HL-60 (cell line): ENCODE results near the gene SLF1.

Source experiments
- CTCF ChIP-seq: IDR thresholded peaks from one replicate; pipeline ENCODE4 v1.5.1; 2011; ENCODE audit warnings: low read length, control low read depth, inconsistent platforms; ENCODE audit not compliant: insufficient read depth
- GABPA ChIP-seq: IDR thresholded peaks from 2 replicates; pipeline ENCODE4 v1.6.1; 2012; ENCODE audit warnings: low read depth
- POLR2AphosphoS5 ChIP-seq: IDR thresholded peaks from 2 replicates; pipeline ENCODE4 v1.6.1; 2012; ENCODE audit warnings: low read depth
- REST ChIP-seq: IDR thresholded peaks from 2 replicates; pipeline ENCODE4 v1.6.1; 2012; ENCODE audit warnings: low read depth; ENCODE audit not compliant: insufficient replicate concordance

GRCh38 chr5:94575196-94575595, 43.3 kb upstream of the SLF1 start:
- TF ChIP-seq CTCF (no peak), REST (no peak), POLR2AphosphoS5 (no peak), GABPA (no peak)
